HG03097 (cell line): ENCODE measurements around the gene KCNIP3.
A peak's percentile ranks its signal among the peaks of the same experiment; 100 is the strongest.
"Not testable (repeated sequence)": the region's sequence is repeated elsewhere in the genome, so short reads cannot be mapped to it uniquely, and the experiment has no call there.

Source experiments
- ATAC-seq: cut with Tn5 transposase; IDR thresholded peaks from one replicate; pipeline ENCODE4 v1.9.1; 2021; ENCODE audit not compliant: unreplicated experiment, low FRiP score

KCNIP3 gene

DNA sequence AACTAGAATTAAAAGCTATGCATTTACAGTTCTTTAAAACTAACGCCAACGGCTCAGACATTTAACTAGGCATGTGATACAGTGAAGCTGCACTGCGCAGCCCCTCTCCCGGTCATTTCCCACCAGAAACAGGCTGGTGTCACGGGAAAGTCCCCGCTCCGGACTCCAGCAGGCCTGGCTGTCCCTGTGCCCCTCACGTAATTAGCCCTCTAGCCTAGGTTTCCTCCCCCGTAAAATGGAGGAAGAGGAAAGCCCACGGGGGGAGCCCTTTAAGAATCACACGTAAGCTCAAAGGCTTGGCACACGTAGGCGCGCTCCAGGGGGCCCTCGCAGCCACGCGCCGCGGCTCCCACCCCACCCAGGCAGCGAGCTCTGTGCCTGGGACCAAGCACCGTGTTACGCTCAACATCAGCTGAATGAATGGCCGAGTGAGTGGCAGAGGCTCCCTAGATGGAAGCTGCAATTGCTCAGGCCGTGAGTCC, 48.0 kb downstream of the KCNIP3 start:
- no peak for ATAC-seq

DNA sequence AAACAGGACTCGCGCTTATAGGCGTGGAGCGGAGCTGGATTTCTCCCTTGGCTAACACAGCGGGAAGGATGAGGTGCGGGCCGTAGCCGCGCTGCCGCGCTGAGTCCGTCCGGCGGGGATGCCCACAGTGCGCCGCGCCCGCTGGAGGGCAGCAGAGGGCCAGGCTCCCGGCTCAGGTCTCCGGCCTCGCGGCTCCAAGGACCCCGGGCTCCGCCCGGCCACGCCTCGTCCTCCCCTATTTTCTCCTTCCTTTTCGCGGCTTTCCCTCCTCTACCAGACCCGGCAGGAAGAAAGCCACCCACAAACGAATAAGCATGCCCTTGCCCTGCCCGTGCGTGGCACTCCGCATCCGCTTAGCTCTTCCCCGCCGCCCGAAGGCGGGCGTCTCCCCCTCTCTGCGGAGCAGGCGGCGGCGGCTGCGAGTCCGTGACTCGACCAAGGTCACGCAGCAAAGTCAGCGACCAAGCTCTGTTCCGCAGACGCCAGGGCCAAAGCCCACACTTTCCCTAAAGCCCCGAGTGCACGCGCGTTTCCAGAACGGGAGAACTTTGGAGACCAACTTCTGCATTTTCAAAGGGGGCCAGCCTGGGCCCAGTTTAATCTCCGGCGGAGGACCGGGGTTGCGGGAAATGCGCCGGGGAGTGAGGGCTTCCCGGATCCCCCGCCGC, 48.5 kb downstream of the KCNIP3 start:
- peak; percentile 65 for ATAC-seq

DNA sequence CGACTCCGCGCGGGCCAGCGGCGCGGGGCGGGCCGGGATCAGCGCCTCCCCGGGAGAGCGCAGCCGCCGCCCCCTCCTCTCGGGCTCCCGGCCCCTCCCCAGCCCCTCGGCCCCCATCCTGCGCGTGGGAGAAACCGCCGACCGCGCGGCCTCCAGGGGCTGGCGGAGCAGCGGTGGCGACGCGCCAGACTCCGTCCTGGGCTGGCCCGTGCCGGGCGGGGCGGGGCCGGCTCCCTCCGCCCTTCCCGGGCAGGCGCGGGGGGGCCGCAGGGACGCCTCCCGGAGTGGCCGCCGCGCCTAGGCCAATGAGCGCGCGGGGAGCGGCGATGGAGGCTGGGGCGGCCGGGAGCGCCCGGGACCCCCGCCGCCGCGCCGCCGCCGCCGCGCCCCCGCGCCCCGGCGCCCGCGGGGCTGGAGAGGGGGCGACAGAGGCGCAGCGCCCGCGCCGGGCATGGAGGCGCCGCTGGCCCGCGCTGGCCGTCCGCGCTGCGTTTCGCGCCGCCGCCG, 49.1 kb downstream of the KCNIP3 start:
- ATAC-seq = no peak

DNA sequence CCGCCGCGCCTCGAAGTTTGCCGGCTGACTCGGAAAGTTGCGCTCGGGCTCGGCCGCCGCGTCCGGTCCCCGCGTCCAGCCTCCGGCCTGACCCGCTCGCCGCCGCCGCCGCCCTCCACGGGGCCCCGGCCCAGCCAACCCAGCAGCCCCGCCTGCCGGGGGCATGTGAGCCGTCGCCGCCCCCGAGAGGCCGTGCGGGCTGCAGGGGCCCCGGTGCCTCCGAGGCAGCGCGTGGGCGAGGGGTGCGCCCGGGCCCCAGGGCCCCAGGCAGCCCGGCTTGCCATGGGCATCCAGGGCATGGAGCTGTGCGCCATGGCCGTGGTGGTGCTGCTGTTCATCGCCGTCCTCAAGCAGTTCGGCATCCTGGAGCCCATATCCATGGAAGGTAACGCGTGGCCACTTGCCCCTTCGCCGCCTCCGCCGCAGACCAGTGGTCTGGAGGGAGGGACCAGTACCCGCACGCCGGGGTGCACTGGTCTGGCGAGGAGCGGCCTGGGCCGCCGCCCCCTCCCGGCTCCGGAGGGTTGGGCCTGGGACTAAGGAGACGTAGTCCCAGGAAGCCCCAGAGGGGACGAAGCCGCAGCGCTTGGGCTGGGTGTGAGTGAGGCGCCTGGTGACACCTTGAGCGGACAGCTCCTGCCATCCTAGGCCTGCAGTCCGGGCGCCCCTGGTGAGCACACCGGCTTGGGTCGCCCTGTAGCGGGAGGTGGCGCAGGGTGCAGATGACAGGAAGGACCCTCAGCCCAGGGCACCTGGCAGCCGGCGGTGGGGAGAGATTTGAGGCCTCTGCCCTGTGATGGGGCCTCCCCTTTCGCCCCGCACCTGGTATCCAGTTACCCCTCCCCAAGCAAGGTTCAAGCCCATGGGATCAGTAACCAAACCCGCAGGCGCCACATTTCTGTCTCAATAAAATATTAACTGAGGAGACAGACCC, 49.9 kb downstream of the KCNIP3 start:
- ATAC-seq = no peak

DNA sequence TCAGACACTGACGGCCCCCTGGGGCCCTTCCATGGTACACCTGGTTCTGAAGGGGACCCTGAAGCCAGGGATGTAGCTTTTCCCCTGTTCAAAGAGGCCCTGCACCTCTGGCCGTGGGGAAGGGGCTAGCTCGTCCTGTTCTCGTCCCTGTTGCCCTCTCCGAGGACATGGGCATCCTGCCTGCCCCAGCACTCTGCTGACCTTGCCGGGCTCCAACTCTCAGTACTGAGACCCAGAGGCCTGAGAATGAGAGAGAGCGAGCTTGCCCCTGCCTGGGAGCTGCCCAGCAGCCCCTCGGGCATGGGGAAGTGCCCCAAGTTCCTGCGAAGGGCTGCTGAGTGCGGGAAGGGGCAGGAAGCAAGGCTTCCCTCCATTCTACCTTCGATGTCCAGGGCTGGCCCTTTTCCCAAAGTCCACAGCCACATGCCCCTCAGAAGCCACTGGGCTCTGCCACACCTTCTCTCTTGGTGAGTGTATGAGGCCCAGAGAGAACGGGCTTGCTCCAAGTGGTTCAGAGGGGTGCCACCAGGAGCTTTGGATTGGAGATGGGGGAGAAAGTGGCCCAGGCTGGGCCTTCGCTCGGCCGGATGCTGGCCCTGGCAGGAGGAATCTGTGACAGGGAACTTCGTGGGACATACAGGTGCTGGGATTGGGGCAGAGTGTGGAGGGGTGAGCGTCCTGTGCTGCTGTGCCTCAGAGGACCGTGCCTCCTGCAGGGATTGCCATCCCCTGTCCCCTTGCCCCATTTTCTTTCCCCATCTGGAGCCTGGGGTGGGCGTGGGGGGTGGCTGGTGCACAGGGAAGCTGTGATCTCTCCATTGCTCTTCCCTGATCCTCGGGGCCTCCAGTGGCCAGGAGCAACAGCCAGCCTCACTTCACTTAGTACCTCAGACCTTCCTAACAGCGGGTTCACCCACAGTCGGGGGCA, 50.8 kb downstream of the KCNIP3 start:
- ATAC-seq = no peak

DNA sequence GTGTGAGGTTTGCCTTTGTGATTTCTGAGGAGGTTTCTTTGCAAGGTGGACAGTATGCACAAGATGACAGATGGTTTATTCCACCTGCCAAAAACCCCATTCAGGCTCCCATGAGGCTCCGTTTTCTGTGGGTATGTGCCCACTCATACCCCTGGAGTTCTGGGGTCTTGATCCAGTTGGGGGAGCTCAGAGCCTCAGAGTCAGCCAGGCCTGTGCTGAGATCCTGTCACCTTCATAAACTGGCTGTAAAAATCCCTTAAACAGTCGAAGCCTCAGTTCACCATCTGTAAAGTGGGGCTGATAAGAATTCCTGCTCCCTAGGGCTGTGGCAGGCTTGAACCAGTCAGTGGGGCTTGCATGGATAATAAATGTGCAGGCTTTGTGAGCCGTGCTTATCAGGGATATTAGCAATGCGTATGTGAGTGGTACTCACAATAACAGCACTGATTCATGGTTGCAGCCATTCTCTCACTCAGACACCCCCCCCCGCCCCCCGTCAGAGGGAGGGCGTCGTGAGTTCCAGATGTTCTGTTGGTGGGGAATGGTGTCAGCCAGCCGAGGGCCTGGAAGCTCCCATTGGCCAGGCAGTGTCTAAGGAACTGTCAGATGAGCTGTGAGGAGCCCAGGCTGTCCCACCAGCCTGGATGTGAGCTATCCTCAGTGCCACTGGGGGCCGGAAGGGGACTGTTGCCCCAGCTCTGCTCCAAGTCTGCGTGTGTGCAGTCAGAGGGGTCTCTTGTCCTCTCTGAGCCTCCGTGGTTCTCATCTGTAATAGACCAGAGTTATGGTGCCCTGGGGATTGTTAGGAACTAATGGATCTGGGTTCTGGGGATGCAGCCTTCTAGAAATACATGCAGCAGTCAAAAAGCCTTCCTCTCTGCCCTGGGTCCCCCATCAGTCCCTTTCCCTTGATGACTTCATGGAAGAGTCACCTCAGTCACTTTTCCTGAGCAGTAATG, 51.7 kb downstream of the KCNIP3 start:
- ATAC-seq = no peak

DNA sequence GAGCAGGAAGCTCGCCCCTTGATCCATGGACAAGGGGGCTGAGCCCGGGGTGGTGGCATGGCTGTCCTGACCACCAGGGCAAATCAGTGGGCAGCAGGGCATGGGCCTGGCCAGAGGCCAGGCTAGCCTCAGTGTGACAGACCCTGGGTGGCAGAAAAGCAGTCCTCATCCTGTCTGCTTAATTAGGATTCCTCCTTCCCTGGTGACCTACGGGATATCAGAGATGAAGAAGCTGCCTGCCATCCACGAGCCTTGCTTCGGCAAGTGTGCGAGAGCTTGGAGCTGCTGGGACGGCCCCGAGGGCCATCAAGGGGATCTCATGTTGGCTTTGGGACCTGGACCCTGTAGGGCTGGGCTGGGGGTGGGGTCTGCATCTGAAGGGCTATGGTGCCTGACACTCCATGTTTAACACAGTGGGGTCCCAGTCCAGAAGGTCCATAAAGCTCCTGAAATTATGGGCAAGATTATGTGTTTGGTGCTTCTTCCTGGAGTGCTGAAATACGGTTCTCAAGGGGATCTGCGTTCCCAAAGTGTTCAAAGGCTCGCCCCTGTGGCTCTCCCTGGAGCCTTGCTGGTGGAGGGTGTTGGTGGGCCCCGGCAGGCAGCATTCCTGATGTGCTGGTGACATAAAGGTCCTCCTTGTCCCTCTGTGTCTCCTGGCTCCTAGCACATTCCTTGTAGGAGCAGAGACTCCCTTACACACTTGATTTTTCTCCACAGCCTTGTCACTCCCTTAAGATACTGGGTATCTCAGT, 52.6 kb downstream of the KCNIP3 start:
- ATAC-seq = no peak

DNA sequence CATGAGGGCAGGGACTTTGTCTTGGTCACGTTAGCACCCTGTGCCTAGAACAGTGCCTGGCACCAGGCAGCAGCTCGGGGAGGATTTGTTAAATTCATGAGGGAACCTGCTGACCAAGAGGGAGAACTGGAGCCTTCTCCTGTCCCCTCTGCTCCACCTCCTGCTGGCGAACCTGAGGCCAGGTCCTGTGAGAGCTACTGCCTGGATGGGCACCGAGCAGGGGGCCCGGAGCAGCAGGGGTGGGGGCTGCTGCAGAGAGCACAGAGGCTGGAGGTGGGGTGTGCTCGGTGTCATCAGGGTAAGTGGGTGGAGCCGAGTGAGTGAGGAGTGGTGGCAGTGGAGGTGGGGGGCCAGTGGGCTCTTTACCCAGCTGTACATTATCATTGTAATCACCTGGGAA, 53.2 kb downstream of the KCNIP3 start:
- ATAC-seq = no peak

DNA sequence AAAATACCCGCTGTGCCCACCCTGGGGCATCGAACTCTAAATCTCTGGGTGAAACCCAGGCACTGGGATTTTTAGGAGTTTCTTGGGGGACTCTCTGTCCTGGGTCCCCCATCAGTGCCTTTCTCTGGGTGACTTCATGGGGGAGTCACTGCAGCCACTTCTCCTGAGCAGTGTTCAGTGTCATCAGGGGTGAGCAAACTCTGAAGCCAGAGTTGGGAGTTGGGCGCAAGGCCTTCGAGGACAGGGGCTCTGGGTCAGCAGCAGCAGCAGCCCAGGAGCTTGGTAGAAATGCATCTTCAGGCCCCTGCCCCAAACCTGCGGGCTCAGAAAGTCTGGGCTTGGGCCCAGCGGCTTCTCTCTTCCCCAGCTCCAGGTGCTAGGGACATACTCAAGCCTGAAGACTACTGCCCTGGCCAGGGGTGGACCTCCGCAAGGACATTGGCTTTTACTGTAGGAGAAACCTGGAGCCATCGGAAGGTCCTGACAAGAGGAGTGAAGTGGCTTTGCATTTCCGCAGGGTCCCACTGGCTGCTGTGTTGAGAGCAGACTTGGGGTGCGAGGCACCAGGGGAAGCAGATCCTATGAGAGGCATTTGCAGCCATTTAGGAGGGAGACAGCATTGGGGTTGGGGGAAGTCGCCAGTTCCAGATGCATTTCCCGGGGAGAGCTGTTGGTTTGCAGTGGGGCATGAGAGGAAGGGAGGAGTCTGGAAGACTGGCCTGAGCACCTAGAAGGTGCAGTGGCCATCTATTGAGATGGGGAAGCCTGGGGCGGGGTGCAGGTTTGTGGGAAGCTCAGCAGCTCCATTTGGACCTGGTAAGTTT, 53.8 kb downstream of the KCNIP3 start:
- ATAC-seq = no peak

DNA sequence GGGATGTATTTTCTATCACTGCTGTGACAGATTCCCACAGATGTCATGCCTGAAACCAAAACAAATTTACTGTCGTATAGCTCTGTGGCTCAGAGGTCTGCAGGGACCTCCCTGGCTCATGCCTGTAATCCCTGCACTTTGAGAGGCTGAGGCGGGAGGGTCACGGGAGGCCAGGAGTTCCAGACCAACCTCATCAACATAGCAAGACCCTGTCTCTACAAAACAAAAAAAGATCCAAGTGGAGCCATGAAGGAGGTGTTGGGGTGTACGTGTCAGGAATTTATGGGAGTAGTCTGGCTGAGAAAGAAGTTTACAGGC, 54.4 kb downstream of the KCNIP3 start:
- no peak for ATAC-seq

DNA sequence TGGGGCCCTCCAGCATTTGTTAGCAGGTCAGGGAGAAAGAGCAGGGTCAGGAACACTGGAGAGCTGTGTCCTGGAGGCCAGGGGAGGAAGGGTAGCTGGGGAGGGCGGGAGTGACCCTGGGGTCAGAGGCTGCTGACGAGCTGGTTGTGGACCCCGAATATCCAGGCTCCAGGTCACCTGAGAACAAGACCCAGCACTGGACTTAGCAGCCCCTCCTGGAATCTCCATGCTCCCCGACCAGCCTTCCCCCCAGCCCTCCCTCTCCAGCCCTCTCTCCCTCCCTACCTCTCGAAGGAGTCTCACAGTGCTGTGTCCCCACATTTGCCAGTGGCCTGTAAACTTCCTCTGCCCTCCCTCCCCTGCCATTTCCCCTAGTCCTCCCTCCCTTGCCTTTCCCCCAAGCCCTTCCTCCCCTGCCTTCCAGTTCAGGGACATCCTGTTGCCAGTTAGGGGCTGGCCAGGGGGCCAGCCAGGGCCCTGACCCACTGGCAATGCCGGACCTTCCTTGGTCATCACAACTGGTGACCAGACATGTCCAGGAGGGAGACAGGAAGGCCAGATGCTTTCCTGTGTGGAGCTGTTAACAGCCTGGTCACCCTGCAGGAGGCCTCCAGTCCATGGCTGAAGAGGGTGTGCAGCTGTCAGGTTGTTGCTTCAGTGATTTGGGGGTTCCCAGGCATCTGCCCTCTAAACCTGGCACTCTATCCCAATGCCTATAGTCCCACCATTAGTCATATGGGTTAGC, 55.3 kb downstream of the KCNIP3 start:
- no peak for ATAC-seq

DNA sequence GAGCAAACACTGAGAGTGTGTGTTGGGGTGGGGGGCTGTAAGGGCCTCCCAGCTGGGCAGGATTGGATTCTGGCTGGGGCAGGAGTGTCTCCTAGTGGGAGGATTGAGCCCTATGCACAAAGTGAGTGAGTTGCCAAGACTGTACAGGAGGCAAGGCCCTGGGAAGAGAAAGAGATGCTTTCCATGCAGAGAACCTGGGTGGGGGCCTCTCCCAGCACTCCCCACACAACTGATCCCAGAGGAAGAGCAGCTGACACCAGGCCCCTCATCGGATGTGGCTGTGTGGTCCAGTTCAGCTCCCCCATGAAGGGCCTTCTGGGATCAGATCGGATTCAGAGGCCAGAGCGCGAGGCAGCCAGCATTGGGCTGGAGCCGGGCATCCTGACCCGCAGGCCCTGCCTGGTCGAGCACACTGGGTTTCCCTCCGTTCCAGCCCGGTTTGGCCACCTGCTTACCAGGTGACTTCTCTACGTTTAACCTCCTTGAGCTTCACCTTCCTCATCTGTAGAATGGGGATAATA, 56.0 kb downstream of the KCNIP3 start:
- no peak for ATAC-seq

DNA sequence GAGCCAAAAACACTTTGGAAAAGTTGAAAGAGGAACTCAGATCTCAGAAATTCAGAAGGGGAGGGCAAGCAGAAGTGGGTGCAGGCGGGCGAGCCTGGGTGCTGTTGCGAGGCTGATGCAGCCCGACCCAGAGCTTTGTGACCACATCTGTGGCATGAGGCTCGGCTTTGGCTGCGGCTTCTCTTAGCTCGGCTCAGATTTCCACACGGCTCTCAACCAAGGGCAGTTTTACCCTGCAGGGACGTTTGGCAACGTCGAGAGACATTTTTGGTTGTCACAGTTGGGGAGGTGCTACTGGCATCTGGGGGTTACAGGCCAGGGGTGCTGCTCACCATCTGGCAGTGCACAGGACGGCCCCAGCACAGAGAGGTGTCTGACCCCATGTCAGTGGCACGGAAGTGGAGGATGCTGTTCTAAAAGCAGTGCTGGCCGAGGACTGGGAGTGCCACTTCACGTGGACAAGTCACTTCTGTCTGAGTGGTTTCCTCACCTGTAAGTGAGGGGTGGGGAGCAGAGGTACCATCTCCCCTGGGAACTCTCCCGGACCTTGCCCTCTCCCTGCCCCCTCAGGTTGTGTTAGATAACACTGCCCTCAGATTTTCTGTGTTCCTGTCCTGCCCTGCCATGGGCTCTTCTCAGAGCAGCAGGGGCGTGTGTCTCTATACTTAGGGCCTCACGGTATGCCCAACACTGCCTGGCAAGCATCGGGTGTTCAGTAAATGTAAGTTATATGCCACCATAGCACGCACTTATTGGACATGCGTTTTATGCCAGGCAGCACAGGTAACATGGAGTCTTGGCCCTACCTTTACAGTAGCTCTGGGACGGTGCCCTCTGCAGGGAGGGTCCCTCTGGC, 56.7 kb downstream of the KCNIP3 start:
- no peak for ATAC-seq

DNA sequence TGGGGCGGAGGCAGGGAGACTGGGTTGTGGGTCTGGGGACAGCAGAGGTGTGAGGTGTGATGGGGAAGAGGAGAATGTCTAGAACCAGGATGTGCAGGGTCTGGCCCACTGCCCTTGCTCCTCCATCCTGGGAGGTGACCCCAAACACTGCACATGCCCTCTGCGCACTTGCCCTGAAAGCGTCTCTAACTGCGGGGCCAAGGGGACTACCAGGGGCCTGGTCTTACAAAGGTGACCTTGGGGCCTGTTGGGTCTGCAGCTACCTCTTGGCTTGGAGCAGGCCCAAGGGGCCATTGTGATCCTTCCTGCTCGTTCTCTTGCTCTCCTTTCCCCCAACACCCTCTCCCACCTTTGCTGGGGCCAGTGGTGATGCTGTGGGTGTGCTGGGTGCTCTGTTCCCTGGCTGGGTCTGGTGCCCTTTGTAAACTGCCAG, 57.3 kb downstream of the KCNIP3 start:
- ATAC-seq = no peak

DNA sequence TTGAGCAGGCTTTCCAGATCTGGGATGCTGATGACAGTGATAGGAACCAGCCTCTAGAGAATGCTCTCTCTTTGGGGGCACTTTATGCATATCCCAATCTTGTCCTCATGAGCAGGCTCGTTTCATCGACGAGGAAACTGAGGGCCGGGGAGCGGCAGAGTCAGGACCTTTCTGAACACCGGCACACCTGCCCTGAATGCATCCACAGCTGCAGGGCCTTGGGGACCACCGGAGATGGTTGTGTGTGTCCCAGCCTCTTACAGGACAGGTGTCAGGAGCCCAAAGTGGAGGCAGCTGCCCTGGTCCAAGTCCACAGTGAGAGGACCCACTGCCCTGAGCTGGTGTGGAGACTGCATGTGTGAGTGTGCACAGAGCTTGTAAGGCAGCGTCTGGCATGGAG, 57.8 kb downstream of the KCNIP3 start:
- ATAC-seq = no peak

DNA sequence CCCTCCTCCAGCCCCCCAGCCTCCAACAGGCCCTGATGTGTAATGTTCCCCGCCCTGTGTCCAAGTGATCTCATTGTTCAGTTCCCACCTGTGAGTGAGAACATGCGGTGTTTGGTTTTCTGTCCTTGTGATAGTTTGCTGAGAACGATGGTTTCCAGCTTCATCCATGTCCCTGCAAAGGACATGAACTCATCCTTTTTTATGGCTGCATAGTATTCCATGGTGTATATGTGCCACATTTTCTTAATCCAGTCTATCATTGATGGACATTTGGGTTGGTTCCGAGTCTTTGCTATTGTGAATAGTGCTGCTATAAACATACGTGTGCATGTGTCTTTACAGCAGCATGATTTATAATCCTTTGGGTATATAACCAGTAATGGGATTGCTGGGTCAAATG, 58.3 kb downstream of the KCNIP3 start:
- not testable (repeated sequence) for ATAC-seq
